ENCODE measurements around the gene LCAT. TPM values are rescaled to one million over a fixed set of nuclear protein-coding genes. Genes with fewer than 3 reads are reported as not detected.

LCAT gene
- total RNA-seq, 1 donor from 2014 or later, result 31.9 TPM

DNA sequence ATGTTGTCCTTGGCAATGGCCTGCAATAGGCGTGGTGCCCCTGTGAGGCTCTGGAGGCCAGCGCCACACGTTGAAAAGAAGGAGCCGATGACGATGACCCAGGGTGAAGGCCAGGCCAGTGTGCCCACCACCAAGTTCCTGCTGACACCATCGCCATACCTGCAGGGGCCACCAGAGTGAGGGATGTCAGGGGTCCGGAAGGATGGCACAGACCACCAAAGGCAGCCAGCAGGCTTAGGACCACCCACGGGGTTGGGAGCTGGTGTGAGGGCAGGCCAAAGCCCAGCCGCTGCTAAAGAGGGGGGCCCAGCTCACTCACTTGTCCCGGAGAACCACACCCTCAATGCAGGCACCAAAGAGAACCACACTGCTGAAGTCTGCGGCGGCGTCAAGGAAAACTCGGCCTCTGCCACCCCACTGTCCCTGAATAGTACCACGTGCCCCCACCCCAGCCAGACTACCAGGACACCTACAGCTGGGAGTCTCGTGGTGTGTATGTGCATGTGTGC lies 6.5 kb upstream of the LCAT start:
- Mint-ChIP-seq H3K4me3 (ENCODE audit: low read depth) (no peak overlapping the region), H3K36me3 (ENCODE audit: insufficient read depth) (peaks cover 8% of the 10 kb centered on the region), H3K4me1 (ENCODE audit: low read depth) (no peaks in the 10 kb centered on the region), H3K27me3 (no peaks in the 10 kb centered on the region), H3K27ac (no peak overlapping the region), H3K9me3 (ENCODE audit: low read depth) (no peaks in the 10 kb centered on the region)
- TF ChIP-seq, protein P1, sequence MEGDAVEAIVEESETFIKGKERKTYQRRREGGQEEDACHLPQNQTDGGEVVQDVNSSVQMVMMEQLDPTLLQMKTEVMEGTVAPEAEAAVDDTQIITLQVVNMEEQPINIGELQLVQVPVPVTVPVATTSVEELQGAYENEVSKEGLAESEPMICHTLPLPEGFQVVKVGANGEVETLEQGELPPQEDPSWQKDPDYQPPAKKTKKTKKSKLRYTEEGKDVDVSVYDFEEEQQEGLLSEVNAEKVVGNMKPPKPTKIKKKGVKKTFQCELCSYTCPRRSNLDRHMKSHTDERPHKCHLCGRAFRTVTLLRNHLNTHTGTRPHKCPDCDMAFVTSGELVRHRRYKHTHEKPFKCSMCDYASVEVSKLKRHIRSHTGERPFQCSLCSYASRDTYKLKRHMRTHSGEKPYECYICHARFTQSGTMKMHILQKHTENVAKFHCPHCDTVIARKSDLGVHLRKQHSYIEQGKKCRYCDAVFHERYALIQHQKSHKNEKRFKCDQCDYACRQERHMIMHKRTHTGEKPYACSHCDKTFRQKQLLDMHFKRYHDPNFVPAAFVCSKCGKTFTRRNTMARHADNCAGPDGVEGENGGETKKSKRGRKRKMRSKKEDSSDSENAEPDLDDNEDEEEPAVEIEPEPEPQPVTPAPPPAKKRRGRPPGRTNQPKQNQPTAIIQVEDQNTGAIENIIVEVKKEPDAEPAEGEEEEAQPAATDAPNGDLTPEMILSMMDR (IDR thresholded peaks at IDR 0.05; ENCODE audit: unreplicated experiment), result no peak
- DNase-seq (ENCODE audit: low spot score, unreplicated experiment), result no peak

DNA sequence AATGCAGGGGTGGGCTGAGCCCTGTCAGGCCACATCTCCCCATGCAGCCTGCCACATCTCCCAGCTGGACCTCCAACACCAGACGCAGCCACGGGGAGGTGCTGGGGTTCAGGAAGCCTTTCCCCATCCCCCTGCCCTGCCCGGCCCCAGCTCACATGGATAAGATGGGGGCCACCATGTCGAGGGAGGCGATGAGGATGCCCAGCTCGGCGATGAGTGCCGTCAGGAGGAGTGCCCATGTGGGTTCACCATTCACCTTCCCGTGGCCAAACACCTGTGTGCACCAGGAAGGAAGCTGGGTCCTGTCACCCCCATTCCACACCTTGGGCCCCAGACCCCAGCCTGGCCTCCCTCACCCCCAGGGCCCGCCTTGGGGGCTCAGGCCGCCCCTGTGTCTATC lies 5.7 kb upstream of the LCAT start:
- Mint-ChIP-seq H3K36me3 (ENCODE audit: insufficient read depth) (peaks cover 8% of the 10 kb centered on the region), H3K4me1 (ENCODE audit: low read depth) (no peaks in the 10 kb centered on the region), H3K4me3 (ENCODE audit: low read depth) (no peak overlapping the region), H3K9me3 (ENCODE audit: low read depth) (no peaks in the 10 kb centered on the region), H3K27ac (no peak overlapping the region), H3K27me3 (no peaks in the 10 kb centered on the region)
- TF ChIP-seq, protein P1 (IDR thresholded peaks at IDR 0.05; ENCODE audit: unreplicated experiment), result no peak
- no peak for DNase-seq (ENCODE audit: low spot score, unreplicated experiment)

DNA sequence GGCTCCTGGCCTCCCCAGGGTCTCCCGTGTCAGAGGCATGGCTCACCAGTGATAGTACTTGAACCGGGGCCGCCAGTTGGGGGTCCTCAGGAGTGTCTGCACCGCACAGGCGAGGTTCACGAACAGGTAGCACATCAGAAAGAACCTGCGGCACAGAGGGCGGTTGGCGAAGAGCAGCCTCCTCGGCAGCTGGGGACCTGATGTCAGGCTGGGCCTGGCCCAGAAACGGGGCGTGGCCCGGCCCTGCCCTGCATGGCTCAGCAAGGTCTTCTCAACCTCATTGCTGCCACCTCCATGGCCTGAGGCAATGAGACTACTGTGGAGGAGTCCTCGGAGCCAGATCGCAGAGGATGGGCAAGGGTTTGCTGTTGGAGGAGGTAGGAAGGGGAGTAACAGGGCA lies 4.1 kb upstream of the LCAT start:
- H3K4me3 Mint-ChIP-seq (ENCODE audit: low read depth), result no peak overlapping the region
- H3K4me1 Mint-ChIP-seq (ENCODE audit: low read depth), result peaks cover 4% of the 10 kb centered on the region
- TF ChIP-seq, protein P1 (IDR thresholded peaks at IDR 0.05; ENCODE audit: unreplicated experiment), result no peak
- no peaks in the 10 kb centered on the region for H3K9me3 Mint-ChIP-seq (ENCODE audit: low read depth)
- H3K27ac Mint-ChIP-seq, result peak overlapping the region; percentile 36
- no peak for DNase-seq (ENCODE audit: low spot score, unreplicated experiment)
- H3K36me3 Mint-ChIP-seq (ENCODE audit: insufficient read depth), result peaks cover 8% of the 10 kb centered on the region
- no peaks in the 10 kb centered on the region for H3K27me3 Mint-ChIP-seq

DNA sequence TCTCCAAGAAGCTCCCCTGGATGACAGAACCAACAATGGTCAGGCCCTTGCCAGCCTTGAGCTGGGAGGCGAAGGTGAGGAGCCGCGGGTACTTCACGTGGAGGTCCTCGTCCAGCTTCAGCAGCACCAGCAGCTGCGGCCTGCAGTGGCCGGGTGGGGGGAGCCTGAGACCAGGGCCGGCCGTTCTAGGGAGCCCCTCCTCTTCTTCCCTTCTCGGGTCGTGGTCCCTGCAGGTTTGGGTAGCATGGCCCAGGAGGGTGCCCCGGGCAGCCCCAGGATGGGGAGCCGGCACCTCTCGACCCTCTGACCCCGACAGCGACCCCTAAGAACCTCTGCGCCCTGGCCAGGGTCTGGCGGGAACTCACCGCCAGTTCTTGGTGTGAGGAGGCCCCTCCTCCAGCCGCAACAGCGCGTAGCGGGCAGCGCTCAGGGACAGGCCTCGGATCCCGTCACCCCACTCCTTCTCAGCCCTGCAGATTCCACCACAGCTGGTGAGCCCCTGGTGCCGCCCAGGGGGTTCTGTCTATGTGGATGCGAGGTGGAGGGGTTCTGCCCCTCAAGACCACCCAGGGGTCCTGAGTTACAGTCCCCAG lies 3.1 kb upstream of the LCAT start:
- peaks cover 6% of the 10 kb centered on the region for H3K4me1 Mint-ChIP-seq (ENCODE audit: low read depth)
- H3K27ac Mint-ChIP-seq, result no peak overlapping the region
- H3K36me3 Mint-ChIP-seq (ENCODE audit: insufficient read depth), result peaks cover 8% of the 10 kb centered on the region
- no peak for DNase-seq (ENCODE audit: low spot score, unreplicated experiment)
- no peaks in the 10 kb centered on the region for H3K27me3 Mint-ChIP-seq
- H3K4me3 Mint-ChIP-seq (ENCODE audit: low read depth), result no peak overlapping the region
- TF ChIP-seq, protein P1 (IDR thresholded peaks at IDR 0.05; ENCODE audit: unreplicated experiment), result no peak
- no peaks in the 10 kb centered on the region for H3K9me3 Mint-ChIP-seq (ENCODE audit: low read depth)

DNA sequence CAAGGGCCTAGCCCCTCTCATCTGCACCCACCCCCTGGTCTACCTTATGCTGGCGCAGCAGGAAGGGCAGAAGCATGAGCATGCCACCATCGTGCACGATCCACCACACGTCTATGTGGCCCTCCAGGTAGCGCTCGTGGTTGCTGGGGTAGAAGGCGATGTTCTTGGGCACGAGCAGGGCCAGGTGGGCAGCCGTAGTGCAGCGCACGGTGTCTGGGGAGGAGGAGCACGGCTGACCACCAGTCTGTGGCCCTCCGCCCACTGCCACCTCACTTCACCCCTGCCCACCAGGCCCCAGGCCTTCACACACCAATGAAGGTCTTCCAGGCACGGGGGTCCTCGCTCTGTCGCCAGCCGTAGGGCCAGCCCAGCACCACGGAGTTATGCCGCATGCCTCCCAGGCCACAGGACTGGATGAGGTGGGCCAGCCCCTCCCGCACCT lies 2.2 kb upstream of the LCAT start:
- DNase-seq (ENCODE audit: low spot score, unreplicated experiment), result no peak
- H3K36me3 Mint-ChIP-seq (ENCODE audit: insufficient read depth), result peaks cover 4% of the 10 kb centered on the region
- no peaks in the 10 kb centered on the region for H3K27me3 Mint-ChIP-seq
- H3K27ac Mint-ChIP-seq, result no peak overlapping the region
- H3K9me3 Mint-ChIP-seq (ENCODE audit: low read depth), result no peaks in the 10 kb centered on the region
- TF ChIP-seq, protein P1 (IDR thresholded peaks at IDR 0.05; ENCODE audit: unreplicated experiment), result no peak
- H3K4me3 Mint-ChIP-seq (ENCODE audit: low read depth), result no peak overlapping the region
- peaks cover 6% of the 10 kb centered on the region for H3K4me1 Mint-ChIP-seq (ENCODE audit: low read depth)

Data from progenitor cell of endocrine pancreas (in vitro differentiated cells).